Nephron progenitor cell (in vitro differentiated cells): Measurements from ENCODE around the gene SPRR4.

Experiments used
- DNase-seq: peaks from one replicate; pipeline ENCODE4 v3.0.0; 2021
- H3K27ac Mint-ChIP-seq: 2 replicates; pipeline ENCODE4 v1.8.0; 2021; ENCODE audit warnings: mild to moderate bottlenecking, moderate library complexity, mixed read lengths
- H3K27me3 Mint-ChIP-seq: 2 replicates; pipeline ENCODE4 v1.8.0; 2021; ENCODE audit warnings: mild to moderate bottlenecking, low read depth, mixed read lengths; ENCODE audit not compliant: poor library complexity
- H3K36me3 Mint-ChIP-seq: 2 replicates; pipeline ENCODE4 v1.8.0; 2021; ENCODE audit warnings: low read depth, mixed read lengths
- H3K4me1 Mint-ChIP-seq: 2 replicates; pipeline ENCODE4 v1.8.0; 2021; ENCODE audit warnings: mixed read lengths
- H3K4me3 Mint-ChIP-seq: 2 replicates; pipeline ENCODE4 v1.8.0; 2021; ENCODE audit warnings: mild to moderate bottlenecking, moderate library complexity, mixed read lengths
- H3K9me3 Mint-ChIP-seq: 2 replicates; pipeline ENCODE4 v1.8.0; 2021; ENCODE audit warnings: mild to moderate bottlenecking, moderate library complexity, mixed read lengths
- TF ChIP-seq, protein P1 (sequence below): fragments of 200-600 bp; sonication (generic); IDR thresholded peaks from 2 replicates; pipeline ENCODE4 v1.5.0; 2021; ENCODE audit warnings: antibody characterized with exemption

SPRR4 gene

GRCh38 chr1:152970495-152970894, at the start of gene SPRR4:
Gene SPRR4, plus strand, starts transcription at chr1:152970648. Its CDS starts 1,243 bp downstream, at chr1:152971891.
- Mint-ChIP-seq H3K27ac (no peak within 1 kb of the TSS), H3K27me3 (peaks cover 9% of the 10 kb centered on the region), H3K4me3 (no peak within 1 kb of the TSS), H3K9me3 (peaks cover 32% of the 10 kb centered on the region), H3K36me3 (no peaks in the 10 kb centered on the region), H3K4me1 (no peaks in the 10 kb centered on the region)
- TF ChIP-seq, protein P1, sequence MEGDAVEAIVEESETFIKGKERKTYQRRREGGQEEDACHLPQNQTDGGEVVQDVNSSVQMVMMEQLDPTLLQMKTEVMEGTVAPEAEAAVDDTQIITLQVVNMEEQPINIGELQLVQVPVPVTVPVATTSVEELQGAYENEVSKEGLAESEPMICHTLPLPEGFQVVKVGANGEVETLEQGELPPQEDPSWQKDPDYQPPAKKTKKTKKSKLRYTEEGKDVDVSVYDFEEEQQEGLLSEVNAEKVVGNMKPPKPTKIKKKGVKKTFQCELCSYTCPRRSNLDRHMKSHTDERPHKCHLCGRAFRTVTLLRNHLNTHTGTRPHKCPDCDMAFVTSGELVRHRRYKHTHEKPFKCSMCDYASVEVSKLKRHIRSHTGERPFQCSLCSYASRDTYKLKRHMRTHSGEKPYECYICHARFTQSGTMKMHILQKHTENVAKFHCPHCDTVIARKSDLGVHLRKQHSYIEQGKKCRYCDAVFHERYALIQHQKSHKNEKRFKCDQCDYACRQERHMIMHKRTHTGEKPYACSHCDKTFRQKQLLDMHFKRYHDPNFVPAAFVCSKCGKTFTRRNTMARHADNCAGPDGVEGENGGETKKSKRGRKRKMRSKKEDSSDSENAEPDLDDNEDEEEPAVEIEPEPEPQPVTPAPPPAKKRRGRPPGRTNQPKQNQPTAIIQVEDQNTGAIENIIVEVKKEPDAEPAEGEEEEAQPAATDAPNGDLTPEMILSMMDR, result no peak
- no peak for DNase-seq

- no peaks in the 10 kb centered on the region for H3K36me3 Mint-ChIP-seq
- no peaks in the 10 kb centered on the region for H3K27me3 Mint-ChIP-seq
- no peak for DNase-seq
- no peaks in the 10 kb centered on the region for H3K4me1 Mint-ChIP-seq
- H3K9me3 Mint-ChIP-seq, result peaks cover 39% of the 10 kb centered on the region
- H3K4me3 Mint-ChIP-seq, result no peak overlapping the region
- no peak overlapping the region for H3K27ac Mint-ChIP-seq
- TF ChIP-seq, protein P1, result no peak
Observed at GRCh38 chr1:152924191-152924590, 46.3 kb upstream of the SPRR4 start.

DNA sequence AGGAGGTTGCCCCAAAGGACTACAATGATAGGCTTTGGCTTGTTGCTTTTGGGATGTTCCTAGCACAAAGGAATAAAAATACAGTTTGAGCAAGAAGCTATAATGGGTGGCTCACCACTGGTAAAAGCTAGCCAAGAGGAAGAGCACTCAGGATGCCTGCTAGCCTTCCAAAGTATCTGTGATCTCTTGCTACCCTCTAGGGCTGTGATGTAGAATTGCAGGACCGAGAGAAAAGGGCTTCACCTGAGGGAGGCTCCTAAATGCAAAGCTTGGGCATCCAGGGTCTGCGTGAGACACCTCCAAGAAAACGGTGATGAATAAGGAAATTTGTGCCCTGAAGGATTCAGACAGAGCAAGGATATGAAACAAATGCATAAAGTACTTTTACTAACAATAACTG, 44.4 kb upstream of the SPRR4 start:
- DNase-seq, result no peak
- no peak overlapping the region for H3K4me3 Mint-ChIP-seq
- peaks cover 41% of the 10 kb centered on the region for H3K9me3 Mint-ChIP-seq
- no peaks in the 10 kb centered on the region for H3K4me1 Mint-ChIP-seq
- H3K27me3 Mint-ChIP-seq, result peaks cover 4% of the 10 kb centered on the region
- no peaks in the 10 kb centered on the region for H3K36me3 Mint-ChIP-seq
- TF ChIP-seq, protein P1, result no peak
- no peak overlapping the region for H3K27ac Mint-ChIP-seq

DNA sequence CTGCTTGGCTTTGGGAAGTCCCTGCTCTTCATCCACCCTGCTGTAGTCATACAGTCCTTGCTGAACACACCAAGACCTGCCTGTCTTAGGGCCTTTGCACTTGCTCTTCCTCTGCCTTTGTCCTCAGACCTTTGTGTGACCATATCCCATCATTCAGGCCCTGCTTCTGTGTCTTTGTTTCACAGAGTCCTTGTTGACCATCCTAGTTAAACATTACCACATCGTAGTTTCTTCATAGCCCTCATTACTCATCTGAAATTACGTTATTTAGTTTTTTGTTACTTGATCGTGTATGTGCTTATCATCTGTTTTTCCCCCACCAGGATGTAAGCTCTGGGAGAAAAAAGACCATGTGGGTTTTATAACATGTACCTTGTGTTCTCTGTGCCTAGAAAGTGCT, 41.8 kb upstream of the SPRR4 start:
- Mint-ChIP-seq H3K27me3 (peaks cover 4% of the 10 kb centered on the region), H3K9me3 (peaks cover 39% of the 10 kb centered on the region), H3K4me1 (no peaks in the 10 kb centered on the region), H3K27ac (no peak overlapping the region), H3K4me3 (no peak overlapping the region), H3K36me3 (no peaks in the 10 kb centered on the region)
- TF ChIP-seq, protein P1, result no peak
- no peak for DNase-seq

DNA sequence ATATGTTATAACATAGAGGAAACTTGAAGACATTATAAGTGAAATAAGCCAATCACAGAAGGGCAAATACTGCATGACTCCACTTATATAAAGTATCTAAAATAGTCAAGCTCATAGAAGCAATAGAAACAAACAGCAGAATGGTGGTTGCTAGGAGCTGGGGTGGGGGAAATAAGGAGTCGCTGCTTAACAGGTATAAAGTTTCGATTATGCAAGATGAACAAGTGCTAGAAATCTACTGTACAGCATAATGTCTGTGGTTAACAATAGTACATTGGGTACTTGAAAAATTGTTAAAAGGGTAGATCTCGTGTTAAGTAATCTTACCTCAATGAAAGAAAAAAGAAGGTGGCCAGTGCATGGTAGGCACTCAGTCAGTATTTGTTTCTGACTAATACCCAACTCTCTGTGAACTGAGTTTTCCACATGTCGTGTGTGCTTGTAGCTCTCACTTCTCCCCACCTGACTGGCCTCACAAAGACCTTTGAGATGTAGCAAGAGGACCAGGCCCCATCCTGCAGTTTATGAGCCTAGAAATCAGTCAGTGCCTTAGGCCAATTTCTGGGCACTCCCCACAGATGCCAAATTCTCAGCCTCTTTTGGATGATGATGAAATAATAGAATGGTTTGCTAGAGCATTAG, 38.2 kb upstream of the SPRR4 start:
- Mint-ChIP-seq H3K4me3 (no peak overlapping the region), H3K27me3 (peaks cover 9% of the 10 kb centered on the region), H3K9me3 (peaks cover 23% of the 10 kb centered on the region), H3K36me3 (no peaks in the 10 kb centered on the region), H3K4me1 (no peaks in the 10 kb centered on the region), H3K27ac (no peak overlapping the region)
- DNase-seq, result no peak
- TF ChIP-seq, protein P1, result no peak

DNA sequence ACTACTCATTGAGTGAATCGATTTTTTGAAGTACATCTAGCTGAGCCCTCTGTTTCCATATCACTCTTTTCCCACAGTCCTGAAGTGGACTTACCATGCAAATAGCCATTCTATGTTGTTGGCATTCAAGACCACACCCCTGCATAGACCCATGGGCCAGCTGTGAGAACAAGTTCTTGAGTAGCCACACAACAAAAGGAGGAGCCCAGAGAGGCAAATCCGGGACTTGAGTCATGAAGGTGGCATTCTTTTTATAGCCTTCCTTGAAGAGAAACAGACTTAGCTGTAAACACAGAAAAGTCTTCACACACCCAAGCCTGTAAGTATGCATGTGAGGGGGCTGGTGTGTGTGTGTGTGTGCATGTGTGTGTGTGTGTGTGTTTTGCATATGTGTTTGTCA, 37.3 kb upstream of the SPRR4 start:
- TF ChIP-seq, protein P1, result no peak
- DNase-seq, result no peak
- no peak overlapping the region for H3K4me3 Mint-ChIP-seq
- H3K27me3 Mint-ChIP-seq, result peaks cover 9% of the 10 kb centered on the region
- H3K36me3 Mint-ChIP-seq, result no peaks in the 10 kb centered on the region
- no peaks in the 10 kb centered on the region for H3K4me1 Mint-ChIP-seq
- peaks cover 21% of the 10 kb centered on the region for H3K9me3 Mint-ChIP-seq
- H3K27ac Mint-ChIP-seq, result no peak overlapping the region
